Endothelial cell of hepatic sinusoid (primary cell): ENCODE data around the gene FAM81A.

ENCODE experiments used
- in situ Hi-C: cut with HindIII; loops from 2 replicates; pipeline ENCODE4 v1.10.0; 2017; ENCODE audit warnings: low sequenced_read_pairs

FAM81A gene

GRCh38 chr15:59567324-59567723, 129.3 kb downstream of the FAM81A start:
- in situ Hi-C loops: no loop called here

- in situ Hi-C loops: no loop called here
Observed at GRCh38 chr15:59569477-59569876, 131.5 kb downstream of the FAM81A start.

GRCh38 chr15:59570315-59570714, 132.3 kb downstream of the FAM81A start:
- in situ Hi-C loops: no loop called here

- in situ Hi-C loops: no loop called here
Observed at GRCh38 chr15:59571606-59572005, 133.6 kb downstream of the FAM81A start.
